H1 (cell line): ENCODE data around the gene ATG4C.

ENCODE experiments used
- CBX8 ChIP-seq: fragments of 300-800, 300-1000 bp; sonication (generic); IDR thresholded peaks from 2 replicates; pipeline ENCODE4 v1.7.1; 2016; ENCODE audit warnings: low read depth, low read length, borderline replicate concordance
- CEBPB ChIP-seq: IDR thresholded peaks from 2 replicates; pipeline ENCODE4 v1.6.1; 2012; ENCODE audit warnings: low read depth, low read length
- EP300 ChIP-seq, 2 experiments: IDR thresholded peaks; 1 replicate in 1 of 2; 2 replicates in 1 of 2; pipeline ENCODE4 v1.6.1; 2011 to 2012; ENCODE audit warnings: low read depth in 2 of 2, low read length in 2 of 2, mild to moderate bottlenecking in 2 of 2, borderline replicate concordance in 1 of 2, inconsistent platforms in 1 of 2, moderate library complexity in 1 of 2
- GABPA ChIP-seq: IDR thresholded peaks from 2 replicates; pipeline ENCODE4 v1.6.1; 2011; ENCODE audit warnings: mild to moderate bottlenecking, low read length, moderate library complexity, borderline replicate concordance; ENCODE audit not compliant: insufficient read depth
- JUN ChIP-seq: IDR thresholded peaks from 2 replicates; pipeline ENCODE4 v1.6.1; 2011; ENCODE audit warnings: low read depth, mild to moderate bottlenecking, improper control_type of control experiment, low read length
- JUND ChIP-seq: IDR thresholded peaks from 2 replicates; pipeline ENCODE4 v1.6.1; 2011; ENCODE audit warnings: mild to moderate bottlenecking, improper control_type of control experiment, low read length
- POLR2AphosphoS5 ChIP-seq: IDR thresholded peaks from 2 replicates; pipeline ENCODE4 v1.6.1; 2011; ENCODE audit warnings: low read depth, low read length
- POU5F1 ChIP-seq: IDR thresholded peaks from 2 replicates; pipeline ENCODE4 v1.6.1; 2011; ENCODE audit warnings: low read depth, mild to moderate bottlenecking, low read length, moderate library complexity
- SP2 ChIP-seq: IDR thresholded peaks from 2 replicates; pipeline ENCODE4 v1.6.1; 2012; ENCODE audit warnings: mild to moderate bottlenecking, low read length, inconsistent platforms
- TBP ChIP-seq: IDR thresholded peaks from 2 replicates; pipeline ENCODE4 v1.6.1; 2011; ENCODE audit warnings: low read depth, low read length, improper control_type of control experiment
- TF ChIP-seq, protein P1 (sequence below), 3 experiments: IDR thresholded peaks; 1 replicate in 2 of 3; 2 replicates in 1 of 3; pipeline versions ENCODE4 v1.5.1 to v1.6.1; 2011; ENCODE audit warnings: low read length in 3 of 3, mild to moderate bottlenecking in 3 of 3, inconsistent platforms in 2 of 3, low read depth in 1 of 3, moderate library complexity in 1 of 3; ENCODE audit not compliant: insufficient read depth in 1 of 3; ENCODE audit errors: control extremely low read depth in 1 of 3

DNA sequence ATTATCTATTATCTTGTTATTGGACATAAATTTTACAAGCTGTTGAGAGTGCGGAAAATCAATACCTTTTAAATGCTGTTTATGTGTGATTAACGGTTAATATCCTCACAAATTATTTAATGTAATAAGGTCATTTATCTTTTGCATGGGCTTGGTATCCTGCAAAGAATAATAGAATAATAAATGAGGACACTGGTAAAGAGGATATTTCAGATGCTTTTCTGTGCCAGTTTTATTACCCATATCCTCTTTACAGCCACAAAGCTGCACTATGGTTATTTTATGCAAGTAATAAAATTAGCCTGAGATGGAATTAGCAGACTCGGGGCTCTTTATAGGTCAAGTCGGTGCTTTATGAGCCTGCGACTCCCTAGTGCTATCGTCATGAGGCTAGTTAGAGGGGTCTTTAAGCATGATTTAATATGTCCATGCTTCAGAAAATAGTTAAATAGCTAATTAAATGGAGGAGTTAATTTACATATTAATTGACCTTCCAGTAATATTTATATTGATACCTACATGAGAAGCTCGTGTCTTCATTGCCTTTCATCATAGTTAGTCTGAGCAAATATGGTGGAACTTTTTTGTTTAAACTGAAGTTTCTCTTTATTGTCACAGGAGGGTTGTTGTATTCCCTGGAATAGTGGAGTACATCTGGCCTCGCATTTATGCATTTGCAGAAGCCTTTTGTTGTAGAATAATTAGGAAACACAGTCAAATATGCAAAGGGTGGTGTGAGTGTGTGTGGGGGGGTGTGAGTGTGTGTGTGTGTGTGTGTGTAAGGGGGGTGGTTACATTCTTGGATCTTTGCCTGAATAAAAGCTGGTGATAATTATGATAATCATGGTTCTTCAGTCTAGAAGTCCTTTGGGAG is 120.3 kb downstream of the ATG4C start:
- TF ChIP-seq POU5F1 (no peak), POLR2AphosphoS5 (no peak), JUN (no peak), CEBPB (no peak), JUND (no peak), TBP (no peak), EP300 (IDR thresholded peaks at IDR 0.05; ENCODE audit: borderline replicate concordance in 1 of 2, low read depth in 2 of 2, low read length in 2 of 2) (no peak), CBX8 (no peak), SP2 (no peak), GABPA (no peak)
- TF ChIP-seq, protein P1, sequence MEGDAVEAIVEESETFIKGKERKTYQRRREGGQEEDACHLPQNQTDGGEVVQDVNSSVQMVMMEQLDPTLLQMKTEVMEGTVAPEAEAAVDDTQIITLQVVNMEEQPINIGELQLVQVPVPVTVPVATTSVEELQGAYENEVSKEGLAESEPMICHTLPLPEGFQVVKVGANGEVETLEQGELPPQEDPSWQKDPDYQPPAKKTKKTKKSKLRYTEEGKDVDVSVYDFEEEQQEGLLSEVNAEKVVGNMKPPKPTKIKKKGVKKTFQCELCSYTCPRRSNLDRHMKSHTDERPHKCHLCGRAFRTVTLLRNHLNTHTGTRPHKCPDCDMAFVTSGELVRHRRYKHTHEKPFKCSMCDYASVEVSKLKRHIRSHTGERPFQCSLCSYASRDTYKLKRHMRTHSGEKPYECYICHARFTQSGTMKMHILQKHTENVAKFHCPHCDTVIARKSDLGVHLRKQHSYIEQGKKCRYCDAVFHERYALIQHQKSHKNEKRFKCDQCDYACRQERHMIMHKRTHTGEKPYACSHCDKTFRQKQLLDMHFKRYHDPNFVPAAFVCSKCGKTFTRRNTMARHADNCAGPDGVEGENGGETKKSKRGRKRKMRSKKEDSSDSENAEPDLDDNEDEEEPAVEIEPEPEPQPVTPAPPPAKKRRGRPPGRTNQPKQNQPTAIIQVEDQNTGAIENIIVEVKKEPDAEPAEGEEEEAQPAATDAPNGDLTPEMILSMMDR (IDR thresholded peaks at IDR 0.05; ENCODE audit: control extremely low read depth in 1 of 3, insufficient read depth in 1 of 3, low read depth in 1 of 3, low read length in 3 of 3), result no peak
